H1 (cell line): ENCODE results near the gene SEC14L5. TPM values are rescaled to one million over a fixed set of nuclear protein-coding genes. Genes with fewer than 3 reads are reported as not detected.
A peak's percentile ranks its signal among the peaks of the same experiment; 100 is the strongest.

ENCODE experiments used
- CTCF ChIA-PET: fragments of 300-600 bp; sonication (Branson Sonifier 250); formaldehyde crosslinking; loops from one replicate; lab custom pipeline; 2021; ENCODE audit not compliant: partially characterized antibody; lab: Charles Lee
- POLR2A ChIA-PET: fragments of 300-600 bp; sonication (Branson Sonifier 250); formaldehyde crosslinking; loops from one replicate; lab custom pipeline; 2021; ENCODE audit warnings: inconsistent platforms; ENCODE audit not compliant: partially characterized antibody; lab: Charles Lee
- DNase-seq, 2 experiments: peaks; one replicate each; pipeline versions ENCODE4 v3.0.0 to v3.0.0-alpha.2; 2010 to 2022; ENCODE audit warnings: low spot score in 2 of 2, low read depth in 1 of 2, mixed read lengths in 1 of 2
- FAIRE-seq: peaks from 2 replicates; lab custom pipeline; 2011; peaks lifted over from hg19 to GRCh38; lab: Jason Lieb, UNC
- H2AFZ ChIP-seq: 2 replicates; pipeline ENCODE4 v1.8.1; 2012; ENCODE audit warnings: low read length, inconsistent platforms
- H2AK5ac ChIP-seq: 2 replicates; pipeline ENCODE4 v1.6.1; 2013; ENCODE audit warnings: low read depth, low read length
- H2BK120ac ChIP-seq: replicated peaks from 2 replicates; pipeline ENCODE3; 2013; ENCODE audit warnings: low read depth, low read length, inconsistent platforms
- H2BK12ac ChIP-seq: 2 replicates; pipeline ENCODE4 v1.6.1; 2013; ENCODE audit warnings: low read depth, low read length
- H2BK15ac ChIP-seq: 2 replicates; pipeline ENCODE4 v1.6.1; 2013; ENCODE audit warnings: low read length
- H2BK20ac ChIP-seq: 2 replicates; pipeline ENCODE4 v1.6.1; 2013; ENCODE audit warnings: low read length
- H2BK5ac ChIP-seq: 2 replicates; pipeline ENCODE4 v1.6.1; 2013; ENCODE audit warnings: low read depth, low read length
- H3K14ac ChIP-seq: 2 replicates; pipeline ENCODE4 v1.6.1; 2013; ENCODE audit warnings: inconsistent platforms; ENCODE audit not compliant: insufficient read length
- H3K18ac ChIP-seq: 2 replicates; pipeline ENCODE4 v1.6.1; 2013; ENCODE audit warnings: low read length; ENCODE audit errors: extremely low read depth
- H3K23ac ChIP-seq: 2 replicates; pipeline ENCODE4 v1.6.1; 2013; ENCODE audit warnings: inconsistent platforms; ENCODE audit not compliant: insufficient read length
- H3K23me2 ChIP-seq: 2 replicates; pipeline ENCODE4 v1.6.1; 2013; ENCODE audit warnings: low read depth, low read length
- H3K27ac ChIP-seq: 2 replicates; pipeline ENCODE4 v1.6.1; 2011; ENCODE audit warnings: low read depth, low read length, inconsistent platforms
- H3K27me3 ChIP-seq, 4 experiments: replicated peaks in 1 of 4; 1 replicate in 1 of 4; 2 replicates in 3 of 4; pipeline versions ENCODE4 v1.6.1 to v1.8.1; 2011 to 2013; ENCODE audit warnings: low read length in 3 of 4, mild to moderate bottlenecking in 3 of 4, inconsistent platforms in 2 of 4, mixed read lengths in 2 of 4, moderate library complexity in 1 of 4; ENCODE audit not compliant: control insufficient read depth in 3 of 4, insufficient read depth in 3 of 4; ENCODE audit errors: extremely low read depth in 1 of 4
- H3K36me3 ChIP-seq, 4 experiments: 2 replicates each; pipeline versions ENCODE4 v1.6.1 to v1.8.1; 2011 to 2013; ENCODE audit warnings: mild to moderate bottlenecking in 4 of 4, low read length in 3 of 4, moderate library complexity in 2 of 4, control low read depth in 1 of 4, inconsistent platforms in 1 of 4; ENCODE audit not compliant: insufficient read depth in 4 of 4, control insufficient read depth in 2 of 4
- H3K4ac ChIP-seq: replicated peaks from 2 replicates; pipeline ENCODE3; 2013; ENCODE audit warnings: low read length, low read depth, mixed read lengths, inconsistent platforms; ENCODE audit not compliant: insufficient read length
- H3K4me1 ChIP-seq, 4 experiments: replicated peaks in 1 of 4; 1 replicate in 1 of 4; 2 replicates in 3 of 4; pipeline versions ENCODE4 v1.6.1 to v1.8.1; 2011 to 2013; ENCODE audit warnings: low read length in 3 of 4, inconsistent platforms in 2 of 4, mixed read lengths in 1 of 4; ENCODE audit not compliant: insufficient read depth in 4 of 4, control insufficient read depth in 3 of 4
- H3K4me2 ChIP-seq, 2 experiments: 2 replicates each; pipeline versions ENCODE4 v1.6.1 to v1.8.1; 2011 to 2013; ENCODE audit warnings: low read depth in 2 of 2, low read length in 2 of 2, control low read depth in 1 of 2, inconsistent platforms in 1 of 2, mild to moderate bottlenecking in 1 of 2; ENCODE audit not compliant: insufficient read depth in 1 of 2
- H3K4me3 ChIP-seq, 4 experiments: fragments of 200-600, 300-600 bp in 1 of 4; sonication (generic), shearing (Covaris generic), sonication (Bioruptor Twin) in 1 of 4; 2 replicates each; pipeline versions ENCODE4 v1.5.1 to v1.8.1; 2011 to 2016; ENCODE audit warnings: low read length in 4 of 4, low read depth in 3 of 4, control low read depth in 2 of 4, inconsistent platforms in 2 of 4, mild to moderate bottlenecking in 2 of 4, mixed read lengths in 1 of 4, moderate library complexity in 1 of 4; ENCODE audit not compliant: insufficient read depth in 2 of 4; ENCODE audit errors: extremely low read depth in 1 of 4
- H3K56ac ChIP-seq: replicated peaks from 2 replicates; pipeline ENCODE3; 2013; ENCODE audit warnings: low read depth, mild to moderate bottlenecking, mixed read lengths, low read length, inconsistent platforms; ENCODE audit not compliant: insufficient read length
- H3K79me1 ChIP-seq: 2 replicates; pipeline ENCODE4 v1.6.1; 2013; ENCODE audit warnings: low read depth, low read length, control low read depth
- H3K79me2 ChIP-seq, 2 experiments: 2 replicates each; pipeline versions ENCODE4 v1.6.1 to v1.8.1; 2012 to 2013; ENCODE audit warnings: low read length in 2 of 2, mild to moderate bottlenecking in 2 of 2, inconsistent platforms in 1 of 2; ENCODE audit not compliant: insufficient read depth in 2 of 2, control insufficient read depth in 1 of 2
- H3K9ac ChIP-seq, 4 experiments: replicated peaks in 1 of 4; 1 replicate in 1 of 4; 2 replicates in 3 of 4; pipeline versions ENCODE4 v1.6.1 to v1.8.1; 2011 to 2013; ENCODE audit warnings: low read depth in 3 of 4, low read length in 3 of 4, control low read depth in 2 of 4, mild to moderate bottlenecking in 2 of 4, moderate library complexity in 2 of 4, inconsistent platforms in 1 of 4; ENCODE audit errors: extremely low read depth in 1 of 4
- H3K9me3 ChIP-seq, 2 experiments: 2 replicates each; pipeline versions ENCODE4 v1.6.1 to v1.8.1; 2012 to 2013; ENCODE audit warnings: mild to moderate bottlenecking in 2 of 2, moderate library complexity in 2 of 2, control low read depth in 1 of 2, inconsistent platforms in 1 of 2, low read depth in 1 of 2, low read length in 1 of 2, mixed read lengths in 1 of 2; ENCODE audit not compliant: insufficient read depth in 2 of 2
- H4K20me1 ChIP-seq, 2 experiments: replicated peaks in 1 of 2; 2 replicates each; pipeline versions ENCODE3 to v1.8.1; 2011 to 2013; ENCODE audit warnings: inconsistent platforms in 2 of 2, low read length in 2 of 2, mild to moderate bottlenecking in 1 of 2; ENCODE audit not compliant: insufficient read depth in 2 of 2, control insufficient read depth in 1 of 2
- H4K5ac ChIP-seq: 2 replicates; pipeline ENCODE4 v1.6.1; 2013; ENCODE audit warnings: low read length, low read depth, mixed read lengths, inconsistent platforms; ENCODE audit not compliant: insufficient read length
- H4K8ac ChIP-seq: 2 replicates; pipeline ENCODE4 v1.8.0; 2013; ENCODE audit warnings: mild to moderate bottlenecking, moderate library complexity, low read length, inconsistent platforms; ENCODE audit not compliant: insufficient read depth; ENCODE audit errors: extremely low read depth
- H4K91ac ChIP-seq: replicated peaks from 2 replicates; pipeline ENCODE3; 2013; ENCODE audit warnings: low read length, mixed read lengths, inconsistent platforms; ENCODE audit not compliant: insufficient read length
- YY1 ChIP-seq: IDR thresholded peaks from 2 replicates; pipeline ENCODE4 v1.6.1; 2011; ENCODE audit warnings: low read depth, mild to moderate bottlenecking, low read length
- WGBS, 2 experiments: shearing (Covaris generic) in 1 of 2; methylation state at CpG; one replicate each; pipeline versions ENCODE4 v1.1.6 to v1.1.7; 2013 to 2015; ENCODE audit warnings: low lambda C conversion rate in 2 of 2, mixed read lengths in 2 of 2, inconsistent platforms in 1 of 2, low coverage in 1 of 2, missing lambda C conversion rate in 1 of 2; ENCODE audit not compliant: insufficient replicate concordance in 2 of 2, insufficient coverage in 1 of 2, insufficient read length in 1 of 2; ENCODE audit errors: extremely low coverage in 1 of 2, missing lambda C conversion rate in 1 of 2; 5-methylcytosine and 5-hydroxymethylcytosine counted together
- polyA plus RNA-seq, 7 experiments: library from polyadenylated mRNA; depleted of rRNA in 3 of 7; stranded (reverse) in 5 of 7; unstranded in 2 of 7; fragments of >200 nt in 5 of 7; fragments of 200-250 nt in 2 of 7; gene quantifications; 1 replicate in 5 of 7; 2 replicates in 1 of 7; 4 replicates in 1 of 7; pipeline versions ENCODE4 v1.2.1 to v1.2.3, GENCODE V29; 2011 to 2013; ENCODE audit warnings: missing spikeins in 2 of 7, mixed read lengths in 2 of 7
- total RNA-seq: library from RNA; stranded (reverse); fragmentation: NEBNext Ultra II Directional; extraction: Animal tissue kit (Norgen Biotek cat#: 25700); gene quantifications from 2 replicates; pipeline ENCODE4 v1.2.1, GENCODE V29; 2021

The SEC14L5 gene
- total and polyA plus RNA-seq, 2 of the 8 experiments (the other 6 are each of a cell fraction or from before 2014, with no cell fraction given), result 1.9 to 3.0 TPM

GRCh38 chr16:5045499-5046115 lies 87.5 kb downstream of the SEC14L5 start:
- FAIRE-seq (no peak), DNase-seq (no peak)
- Histone ChIP-seq H3K4me1 (no peaks in the 10 kb centered on the region; a peak in 1 of 7 replicates), H2BK120ac (no peak overlapping the region), H3K18ac (no peak overlapping the region), H3K9me3 (no peaks in the 10 kb centered on the region), H2AK5ac (no peak overlapping the region), H3K36me3 (no peaks in the 10 kb centered on the region), H3K14ac (no peak overlapping the region), H2BK15ac (no peak overlapping the region), H4K5ac (no peak overlapping the region), H2BK12ac (0 out of 2 replicates have a peak overlapping the region, but pooled peaks have one; percentile 23), H3K27me3 (no peaks in the 10 kb centered on the region), H2BK5ac (no peak overlapping the region), H3K27ac (no peak overlapping the region), H2BK20ac (no peak overlapping the region), H3K4me3 (no peak overlapping the region), H3K4ac (no peak overlapping the region), H3K79me1 (no peaks in the 10 kb centered on the region), H2AFZ (no peak overlapping the region), H3K79me2 (no peaks in the 10 kb centered on the region), H3K23me2 (no peaks in the 10 kb centered on the region), H4K8ac (no peak overlapping the region), H3K4me2 (no peak overlapping the region), H3K9ac (no peak overlapping the region), H4K20me1 (no peaks in the 10 kb centered on the region), H4K91ac (no peak overlapping the region), H3K23ac (no peak overlapping the region), H3K56ac (no peak overlapping the region)
- ChIA-PET CTCF (interaction anchor here (0.7 to 28.8 kb wide), 3 partner anchors 11 to 36 kb away, joined by 3 to 625 read pairs (median 111); partner anchors contain the start of gene ALG1), POLR2A (interaction anchor here (0.6 to 1.2 kb wide), 3 partner anchors 8 to 153 kb away, joined by 3 to 8 read pairs (median 5); no protein-coding TSS in a partner anchor)
- no peak for TF ChIP-seq YY1
- 91% methylated on average over 10 of the region's 10 CpGs; no CpG with 5 or more reads in 1 of the 2 experiments for WGBS, 2 experiments
